Measurements from ENCODE around the gene LSR.
"Not testable (repeated sequence)": the region's sequence is repeated elsewhere in the genome, so short reads cannot be mapped to it uniquely, and the experiment has no call there.

The LSR gene

GRCh38 chr19:35268536-35269437 is 20.0 kb downstream of the LSR start, which contains the start of gene USF2:
Gene USF2, plus strand, starts transcription at chr19:35268962. Its CDS starts 140 bp downstream, at chr19:35269102.
- DNase-seq, result peak; percentile 36

- DNase-seq, result peak; percentile 65
Measured at GRCh38 chr19:35269438-35270117, 20.8 kb downstream of the LSR start.

GRCh38 chr19:35270381-35270811 is 21.6 kb downstream of the LSR start:
- DNase-seq, result no peak

GRCh38 chr19:35271546-35271945 is 22.7 kb downstream of the LSR start:
- DNase-seq, result no peak

- peak; percentile 88 for DNase-seq
Measured at GRCh38 chr19:35272122-35272719, 23.4 kb downstream of the LSR start.

GRCh38 chr19:35272954-35273649 is 24.3 kb downstream of the LSR start:
- DNase-seq, result no peak

GRCh38 chr19:35273686-35274259 is 25.0 kb downstream of the LSR start:
- peak; percentile 36 for DNase-seq

GRCh38 chr19:35274323-35274722 is 25.5 kb downstream of the LSR start:
- peak; percentile 76 for DNase-seq

- DNase-seq, result no peak
Measured at GRCh38 chr19:35276706-35277281, 28.0 kb downstream of the LSR start.

GRCh38 chr19:35278578-35279284 is 29.9 kb downstream of the LSR start:
- DNase-seq, result no peak

GRCh38 chr19:35279374-35279773 is 30.6 kb downstream of the LSR start:
- DNase-seq, result no peak

GRCh38 chr19:35279985-35280821 is 31.4 kb downstream of the LSR start:
- no peak for DNase-seq

- DNase-seq, result no peak
Measured at GRCh38 chr19:35281303-35281702, 32.5 kb downstream of the LSR start.

GRCh38 chr19:35284153-35285094 is 35.6 kb downstream of the LSR start:
- DNase-seq, result no peak

- no peak for DNase-seq
Measured at GRCh38 chr19:35285095-35285449, 36.3 kb downstream of the LSR start.

GRCh38 chr19:35285465-35285864 is 36.7 kb downstream of the LSR start:
- DNase-seq, result not testable (repeated sequence)

GRCh38 chr19:35286101-35286500 is 37.3 kb downstream of the LSR start:
- peak; percentile 65 for DNase-seq

GRCh38 chr19:35287713-35288112 is 38.9 kb downstream of the LSR start:
- no peak for DNase-seq

- DNase-seq, result no peak
Measured at GRCh38 chr19:35288331-35288730, 39.5 kb downstream of the LSR start.
